ENCODE measurements around the gene IYD.

The IYD gene

GRCh38 chr6:150394899-150395295, 26.1 kb downstream of the IYD start:
- no peak for DNase-seq (ENCODE audit: low read depth)

GRCh38 chr6:150395388-150396009, 26.7 kb downstream of the IYD start:
- DNase-seq (ENCODE audit: low read depth) = peak; percentile 37

DNA sequence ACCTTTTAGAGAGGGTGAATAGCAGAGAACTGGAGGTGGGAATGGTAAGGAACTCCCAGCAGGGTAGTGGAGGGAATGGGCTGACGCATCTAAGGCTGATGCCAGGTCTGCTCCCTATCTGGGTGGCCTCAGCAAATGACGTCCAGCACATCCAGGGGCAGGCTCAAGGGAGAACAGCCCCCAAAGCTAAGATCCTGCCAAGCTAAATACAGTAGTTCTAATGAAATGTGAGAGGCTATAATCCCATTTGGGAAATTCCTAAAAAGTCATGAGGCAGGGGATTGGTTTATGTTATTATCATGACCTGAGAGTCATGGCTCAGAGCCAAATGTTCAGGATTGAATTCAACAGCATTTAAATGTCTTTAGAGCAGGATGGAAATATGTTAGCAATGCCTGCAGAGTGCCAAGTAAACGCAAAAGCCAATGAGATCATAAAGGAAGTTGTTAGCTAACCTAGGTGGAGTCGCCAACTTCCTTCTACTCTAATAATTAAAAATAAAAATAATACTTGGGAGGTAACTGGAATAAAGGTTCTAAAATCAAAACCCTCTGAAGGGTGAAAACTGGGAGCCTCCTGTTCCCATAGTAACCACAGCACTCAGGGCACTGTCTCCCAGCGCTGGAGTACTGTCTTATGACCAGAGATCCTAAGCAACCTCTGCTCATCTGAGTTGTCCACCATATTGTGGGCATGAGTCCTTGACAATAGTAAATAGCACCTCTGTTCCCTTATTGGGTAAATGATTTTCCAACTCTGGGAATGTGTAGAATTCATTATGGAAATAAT, 34.8 kb downstream of the IYD start:
- DNase-seq (ENCODE audit: low read depth) = peak; percentile 79

DNA sequence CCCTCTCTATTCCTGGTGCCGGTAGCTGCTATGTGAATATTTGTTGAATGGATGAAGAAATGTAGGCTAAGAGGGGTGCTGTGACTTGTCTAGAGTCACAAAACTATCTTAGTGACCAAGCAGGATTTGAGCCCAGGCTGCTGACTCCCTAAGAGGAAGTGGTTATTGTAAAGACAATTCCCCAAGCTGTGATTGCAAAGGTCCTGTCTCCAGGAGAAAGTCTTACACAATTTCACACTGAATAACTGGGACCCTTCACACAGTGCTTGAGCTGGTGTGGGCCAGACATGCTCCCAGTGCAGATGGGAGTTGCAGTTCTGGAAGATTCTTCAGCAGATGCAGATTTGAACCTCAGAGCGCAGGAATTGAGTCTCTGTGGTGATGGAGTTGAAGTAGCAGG, 38.1 kb downstream of the IYD start:
- no peak for DNase-seq (ENCODE audit: low read depth)

GRCh38 chr6:150408842-150409241, 40.0 kb downstream of the IYD start:
- DNase-seq (ENCODE audit: low read depth) = no peak

GRCh38 chr6:150409576-150410066, 40.8 kb downstream of the IYD start:
- DNase-seq (ENCODE audit: low read depth) = no peak

DNA sequence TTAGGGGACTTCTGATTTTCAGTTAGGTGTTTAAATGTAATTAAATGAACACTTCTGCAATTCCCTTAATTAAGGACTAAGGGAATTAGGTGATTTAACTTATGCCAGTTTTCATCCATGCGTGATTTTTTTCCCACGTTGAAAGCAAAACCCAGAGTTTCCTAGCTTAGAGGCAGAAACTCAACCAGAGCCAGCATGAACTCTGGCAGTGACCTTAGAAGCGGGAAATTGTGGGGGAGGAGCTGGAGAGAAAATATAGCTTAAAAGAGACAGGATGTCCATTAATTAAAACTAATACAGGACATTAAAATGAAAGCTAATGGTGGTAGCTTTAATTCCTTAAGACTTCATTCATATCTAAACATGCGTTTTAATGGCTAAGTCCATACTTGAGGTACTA, 41.6 kb downstream of the IYD start:
- DNase-seq (ENCODE audit: low read depth) = no peak

GRCh38 chr6:150410906-150411305, 42.1 kb downstream of the IYD start:
- DNase-seq (ENCODE audit: low read depth) = no peak

DNA sequence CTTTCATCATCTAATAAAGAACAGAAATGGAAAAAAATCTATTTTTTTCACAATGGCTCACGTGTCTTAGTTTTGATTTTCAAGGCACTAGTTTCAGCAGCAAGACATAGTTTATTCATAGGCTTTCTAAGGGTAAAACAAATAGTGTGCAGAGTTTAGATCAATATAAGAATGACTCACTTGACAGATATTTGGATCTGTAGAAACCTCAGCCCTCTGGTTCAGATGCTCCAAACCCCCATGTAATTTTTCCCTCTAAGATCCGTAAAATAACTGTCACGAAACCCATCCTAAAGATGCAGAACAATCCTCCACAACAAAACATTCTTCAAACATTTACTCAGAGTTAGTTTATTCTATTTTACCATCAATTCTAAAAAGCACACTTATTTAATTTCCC, 43.4 kb downstream of the IYD start:
- DNase-seq (ENCODE audit: low read depth) = no peak

GRCh38 chr6:150413198-150413597, 44.4 kb downstream of the IYD start:
- DNase-seq (ENCODE audit: low read depth) = no peak

DNA sequence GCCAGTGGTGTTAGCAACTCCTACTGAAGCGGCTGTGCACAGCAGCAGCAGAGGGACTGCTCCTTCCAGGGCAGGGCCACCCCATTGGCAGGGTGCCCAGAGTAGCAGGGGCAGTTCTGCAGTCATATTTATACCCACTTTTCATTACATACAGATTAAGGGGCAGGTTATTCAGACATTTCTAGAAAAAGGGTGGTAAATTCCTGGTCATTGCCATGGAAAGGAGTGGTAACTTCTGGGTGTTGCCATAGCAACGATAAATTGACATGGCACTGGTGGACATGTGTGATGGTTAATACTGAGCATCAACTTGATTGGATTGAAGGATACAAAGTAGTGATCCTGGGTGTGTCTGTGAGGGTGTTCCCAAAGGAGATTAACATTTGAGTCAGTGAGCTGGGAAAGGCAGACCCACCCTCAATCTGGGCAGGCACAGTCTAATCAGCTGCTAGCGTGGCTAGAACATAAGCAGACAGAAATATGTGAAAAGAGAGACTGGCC, 45.0 kb downstream of the IYD start:
- DNase-seq (ENCODE audit: low read depth) = no peak

DNA sequence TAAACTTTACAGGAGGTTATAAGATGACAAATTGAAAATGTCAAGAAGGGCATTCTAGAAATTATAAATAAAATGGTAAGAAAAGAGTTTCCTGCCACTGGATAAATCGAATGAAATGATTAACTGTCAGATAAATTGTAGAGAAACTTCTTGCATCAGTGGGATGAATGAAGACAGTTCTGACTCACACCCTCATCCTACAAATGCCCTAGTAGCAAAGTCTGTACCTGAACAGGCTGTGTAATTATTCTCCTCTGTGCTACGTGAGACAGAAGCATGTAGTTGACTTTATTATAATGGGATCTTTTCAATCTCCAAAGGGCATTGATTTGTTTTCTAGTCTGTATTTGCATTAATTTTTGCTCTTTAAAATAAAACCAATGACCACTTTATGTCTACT, 47.3 kb downstream of the IYD start:
- DNase-seq (ENCODE audit: low read depth) = no peak

DNA sequence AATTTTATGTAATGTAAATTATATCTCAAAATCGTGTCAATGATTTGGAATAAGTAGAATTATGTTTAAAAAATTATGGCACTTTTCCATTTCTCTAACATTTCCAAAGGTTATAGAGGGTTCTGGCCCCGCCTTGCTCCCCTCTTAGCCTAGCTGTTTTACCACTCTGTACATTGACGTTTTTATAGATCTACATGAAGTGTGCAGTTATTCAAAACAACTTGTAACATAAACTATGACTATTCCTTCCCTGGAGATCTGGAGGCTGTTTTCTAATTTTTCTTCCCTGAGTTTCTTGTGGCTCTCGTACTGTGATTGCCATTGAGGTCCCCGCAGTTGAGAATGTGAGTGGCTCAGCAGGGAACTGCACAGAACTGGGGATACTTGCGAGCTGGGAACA, 48.4 kb downstream of the IYD start:
- DNase-seq (ENCODE audit: low read depth) = no peak

DNA sequence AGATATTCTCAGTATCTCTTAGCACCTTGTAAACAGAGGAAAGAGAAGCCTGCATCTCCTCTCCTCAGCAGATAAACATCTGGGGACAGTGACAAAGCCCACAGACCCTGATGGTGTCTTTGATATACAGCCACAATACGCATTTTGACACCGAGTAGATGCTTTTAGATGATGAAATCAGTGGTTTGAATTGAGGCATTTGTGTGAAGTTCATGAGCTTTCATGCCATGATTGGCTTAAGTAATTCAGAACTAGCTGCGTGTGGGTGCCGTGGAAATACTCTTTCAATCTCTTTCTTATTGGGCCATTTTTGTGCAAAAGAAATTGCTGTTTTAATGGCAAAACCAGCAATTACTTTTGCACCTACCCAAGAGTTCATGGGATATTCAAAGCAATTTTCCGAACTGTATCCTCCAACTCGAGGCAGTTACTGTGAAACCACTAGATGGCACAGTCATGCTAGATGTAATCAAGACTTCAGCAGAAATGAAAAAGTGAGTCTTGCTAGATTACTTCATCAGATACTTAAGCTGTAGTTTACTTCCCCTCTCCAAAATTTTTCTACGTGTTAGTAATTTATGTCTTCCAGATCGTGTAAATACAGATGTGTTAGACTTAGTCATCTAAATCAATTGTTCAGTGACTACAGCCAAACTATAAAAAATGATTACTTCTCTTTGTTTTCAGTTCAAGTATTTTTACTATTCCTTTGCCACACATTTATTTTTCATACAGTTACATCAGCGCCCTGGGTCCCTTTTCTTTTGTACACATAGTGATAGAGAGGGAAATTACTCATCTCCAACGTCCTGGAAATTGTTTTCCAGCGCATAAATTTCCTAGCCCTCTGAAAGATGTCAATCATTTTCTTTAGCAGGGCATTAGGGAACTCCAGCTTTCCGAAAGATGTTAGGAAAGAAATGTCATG, 49.4 kb downstream of the IYD start:
- peak; percentile 88 for DNase-seq (ENCODE audit: low read depth)

DNA sequence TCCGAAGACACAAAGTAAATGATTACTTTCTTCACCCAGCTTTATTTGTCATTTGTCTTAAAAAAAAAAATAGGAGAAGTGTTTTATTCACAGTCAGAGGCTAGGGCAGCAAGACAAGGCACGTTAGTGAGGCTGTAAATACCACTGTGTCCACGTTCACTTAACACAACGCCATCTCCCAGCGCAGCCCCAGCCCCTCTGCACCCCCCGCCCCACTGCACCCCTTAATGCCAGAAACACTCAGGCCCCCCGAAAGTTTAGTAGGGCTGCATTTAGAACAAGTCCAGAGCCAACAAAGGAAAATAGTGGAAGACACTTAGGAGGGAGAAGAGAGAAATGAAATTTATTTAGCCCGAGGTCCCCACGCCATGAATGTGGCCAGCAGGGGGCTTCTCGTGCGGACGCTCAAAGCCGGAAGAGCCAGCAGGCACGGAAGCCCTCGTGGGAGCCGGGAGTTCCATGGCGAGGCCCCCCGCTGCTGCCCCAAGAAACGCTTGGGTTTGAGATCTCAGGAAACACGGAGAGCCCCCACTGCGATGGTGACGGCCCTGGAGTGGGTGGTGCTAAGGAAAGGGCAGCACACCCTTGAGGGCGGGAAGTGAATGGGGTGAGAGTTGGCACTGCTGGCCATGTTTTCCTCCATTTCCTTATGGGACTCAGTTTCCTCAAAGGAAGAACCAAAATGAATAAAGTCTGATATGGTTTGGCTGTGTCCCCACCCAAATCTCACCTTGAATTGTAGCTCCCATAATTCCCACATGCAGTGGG, 50.2 kb downstream of the IYD start:
- DNase-seq (ENCODE audit: low read depth) = no peak

- DNase-seq (ENCODE audit: low read depth) = no peak
Observed at GRCh38 chr6:150420428-150420827, 51.6 kb downstream of the IYD start.

DNA sequence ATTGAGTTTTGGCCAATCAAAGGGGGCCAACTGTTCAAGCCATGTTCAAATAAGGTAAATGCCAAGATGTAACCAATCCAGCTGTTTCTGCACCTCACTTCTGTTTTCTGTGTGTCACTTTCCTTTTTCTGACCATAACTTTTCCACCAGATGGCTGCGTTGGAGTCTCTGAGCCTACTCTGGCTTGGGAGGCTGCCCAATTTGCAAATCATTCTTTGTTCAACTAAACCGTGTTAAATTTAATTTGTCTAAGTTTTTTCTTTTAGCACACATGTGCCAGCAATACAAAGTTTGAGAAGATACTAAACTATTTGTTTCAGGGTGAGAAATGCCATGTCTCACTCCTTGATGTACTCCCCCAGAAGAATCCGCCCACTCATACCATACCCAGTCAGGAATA, 52.1 kb downstream of the IYD start:
- DNase-seq (ENCODE audit: low read depth) = no peak

DNA sequence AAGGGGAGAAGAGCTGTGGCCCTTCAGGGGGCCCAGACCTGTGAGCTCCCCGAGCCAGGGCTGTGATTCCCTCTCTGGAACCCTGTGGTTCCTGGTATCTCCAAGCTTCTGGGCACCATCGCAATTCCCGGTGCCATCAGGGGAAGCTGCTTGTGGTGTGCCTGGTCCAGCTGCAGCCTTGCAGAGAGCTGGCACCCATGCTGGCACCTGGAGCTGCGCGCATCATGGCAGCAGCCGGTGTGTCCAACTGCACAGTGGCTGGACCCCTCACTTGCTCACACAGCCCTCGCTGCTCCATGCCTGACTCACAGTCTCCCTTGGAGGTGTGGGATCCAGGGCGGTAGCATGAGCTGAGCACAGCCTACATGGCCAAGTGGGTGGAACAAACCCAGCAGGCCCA, 56.7 kb downstream of the IYD start:
- no peak for DNase-seq (ENCODE audit: low read depth)

DNA sequence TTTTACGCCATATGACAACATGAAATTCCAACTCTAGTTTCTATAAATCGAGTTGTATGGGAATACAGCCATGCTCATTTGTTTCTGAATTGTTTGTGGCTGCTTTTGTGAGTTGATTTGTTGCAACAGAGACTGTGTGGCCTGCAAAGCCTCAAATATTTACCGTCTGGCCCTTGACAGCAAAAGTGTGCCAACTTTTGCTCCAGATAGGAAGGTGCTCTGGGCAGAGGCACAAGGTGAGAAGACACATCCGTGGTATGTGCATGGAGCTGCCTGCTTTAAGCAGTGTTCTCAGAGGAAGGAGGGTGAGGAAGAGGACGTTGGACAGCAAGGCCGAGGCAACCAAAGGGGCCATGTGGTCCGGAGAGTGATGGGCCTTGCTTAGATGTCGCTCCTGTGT, 57.4 kb downstream of the IYD start:
- DNase-seq (ENCODE audit: low read depth) = no peak

- DNase-seq (ENCODE audit: low read depth) = no peak
Observed at GRCh38 chr6:150427037-150427602, 58.3 kb downstream of the IYD start.

- no peak for DNase-seq (ENCODE audit: low read depth)
Observed at GRCh38 chr6:150427843-150428242, 59.0 kb downstream of the IYD start.

Measured in fibroblast of the conjunctiva (primary cell).